Rectal smooth muscle tissue (tissue), 1 donor: ENCODE data around the gene CERS4.
A peak's percentile ranks its signal among the peaks of the same experiment; 100 is the strongest.

Experiments used
- H3K27ac ChIP-seq: one replicate; pipeline ENCODE4 v1.7.0; 2013; ENCODE audit warnings: low read depth, low read length, inconsistent platforms
- H3K27me3 ChIP-seq: one replicate; pipeline ENCODE4 v1.7.0; 2013; ENCODE audit warnings: low read length; ENCODE audit not compliant: control insufficient read depth, insufficient read depth
- H3K36me3 ChIP-seq: one replicate; pipeline ENCODE4 v1.7.0; 2013; ENCODE audit warnings: low read length; ENCODE audit not compliant: control insufficient read depth, insufficient read depth
- H3K4me1 ChIP-seq: one replicate; pipeline ENCODE4 v1.7.0; 2013; ENCODE audit warnings: low read length; ENCODE audit not compliant: control insufficient read depth, insufficient read depth
- H3K4me3 ChIP-seq: one replicate; pipeline ENCODE4 v1.7.0; 2013; ENCODE audit warnings: low read length
- H3K9ac ChIP-seq: one replicate; pipeline ENCODE4 v1.7.0; 2013; ENCODE audit warnings: low read length

CERS4 gene

DNA sequence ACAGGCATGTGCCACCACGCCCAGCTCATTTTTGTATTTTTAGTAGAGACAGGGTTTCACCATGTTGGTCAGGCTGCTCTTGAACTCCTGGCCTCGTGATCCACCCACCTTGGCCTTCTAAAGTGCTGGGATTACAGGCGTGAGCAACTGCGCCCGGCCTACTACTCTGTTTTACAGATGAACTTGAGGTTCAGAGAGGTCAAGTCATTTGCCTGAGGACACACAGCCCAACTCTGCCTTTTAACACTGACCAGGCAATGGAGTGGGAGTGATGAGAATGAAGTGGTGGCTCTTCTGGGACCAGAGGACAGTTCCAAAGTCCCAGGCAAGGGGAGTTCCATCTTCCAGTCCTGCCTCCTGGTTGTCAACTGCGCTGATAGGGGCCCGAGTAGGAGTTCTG, 41.4 kb downstream of the CERS4 start:
- Histone ChIP-seq H3K9ac (no peak overlapping the region), H3K27ac (peak overlapping the region; percentile 66)

GRCh38 chr19:8251025-8251472, 41.9 kb downstream of the CERS4 start:
- Histone ChIP-seq H3K9ac (no peak overlapping the region), H3K27ac (peak overlapping the region; percentile 66), H3K4me3 (no peak overlapping the region), H3K4me1 (peaks cover 8% of the 10 kb centered on the region), H3K27me3 (no peaks in the 10 kb centered on the region), H3K36me3 (peaks cover 1% of the 10 kb centered on the region)

More for the DNA sequence above, 41.4 kb downstream of the CERS4 start:
- H3K4me1 ChIP-seq, result peaks cover 8% of the 10 kb centered on the region
- H3K4me3 ChIP-seq, result no peak overlapping the region
- H3K27me3 ChIP-seq, result no peaks in the 10 kb centered on the region
- no peaks in the 10 kb centered on the region for H3K36me3 ChIP-seq

- Histone ChIP-seq H3K36me3 (peaks cover 10% of the 10 kb centered on the region), H3K4me3 (no peak overlapping the region), H3K27me3 (no peaks in the 10 kb centered on the region), H3K4me1 (peaks cover 8% of the 10 kb centered on the region), H3K9ac (no peak overlapping the region), H3K27ac (no peak overlapping the region)
Observed at GRCh38 chr19:8252922-8253589, 43.9 kb downstream of the CERS4 start.

DNA sequence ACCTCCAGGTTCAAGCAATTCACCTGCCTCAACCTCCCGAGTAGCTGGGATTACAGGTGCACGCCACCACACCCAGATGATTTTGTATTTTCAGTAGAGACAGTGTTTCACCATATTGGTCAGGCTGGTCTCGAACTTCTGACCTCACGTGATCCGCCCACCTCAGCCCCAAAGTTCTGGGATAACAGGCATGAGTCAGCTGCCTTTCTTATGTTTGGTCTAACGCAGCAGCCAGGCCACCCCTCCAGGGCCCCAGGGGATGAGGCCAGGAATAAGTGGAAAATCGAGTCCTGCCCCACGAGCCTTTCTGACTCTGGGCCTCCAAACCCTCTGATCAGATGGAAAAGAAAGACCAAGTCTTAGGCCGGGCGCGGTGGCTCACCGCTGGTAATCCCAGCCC, 44.5 kb downstream of the CERS4 start:
- H3K4me1 ChIP-seq, result peaks cover 8% of the 10 kb centered on the region
- H3K27ac ChIP-seq, result no peak overlapping the region
- no peak overlapping the region for H3K4me3 ChIP-seq
- no peak overlapping the region for H3K9ac ChIP-seq
- H3K27me3 ChIP-seq, result no peaks in the 10 kb centered on the region
- H3K36me3 ChIP-seq, result peaks cover 10% of the 10 kb centered on the region

- Histone ChIP-seq H3K4me3 (no peak overlapping the region), H3K27me3 (no peaks in the 10 kb centered on the region), H3K9ac (no peak overlapping the region), H3K27ac (no peak overlapping the region), H3K4me1 (peaks cover 8% of the 10 kb centered on the region), H3K36me3 (peaks cover 10% of the 10 kb centered on the region)
Observed at GRCh38 chr19:8254286-8255001, 45.3 kb downstream of the CERS4 start.

DNA sequence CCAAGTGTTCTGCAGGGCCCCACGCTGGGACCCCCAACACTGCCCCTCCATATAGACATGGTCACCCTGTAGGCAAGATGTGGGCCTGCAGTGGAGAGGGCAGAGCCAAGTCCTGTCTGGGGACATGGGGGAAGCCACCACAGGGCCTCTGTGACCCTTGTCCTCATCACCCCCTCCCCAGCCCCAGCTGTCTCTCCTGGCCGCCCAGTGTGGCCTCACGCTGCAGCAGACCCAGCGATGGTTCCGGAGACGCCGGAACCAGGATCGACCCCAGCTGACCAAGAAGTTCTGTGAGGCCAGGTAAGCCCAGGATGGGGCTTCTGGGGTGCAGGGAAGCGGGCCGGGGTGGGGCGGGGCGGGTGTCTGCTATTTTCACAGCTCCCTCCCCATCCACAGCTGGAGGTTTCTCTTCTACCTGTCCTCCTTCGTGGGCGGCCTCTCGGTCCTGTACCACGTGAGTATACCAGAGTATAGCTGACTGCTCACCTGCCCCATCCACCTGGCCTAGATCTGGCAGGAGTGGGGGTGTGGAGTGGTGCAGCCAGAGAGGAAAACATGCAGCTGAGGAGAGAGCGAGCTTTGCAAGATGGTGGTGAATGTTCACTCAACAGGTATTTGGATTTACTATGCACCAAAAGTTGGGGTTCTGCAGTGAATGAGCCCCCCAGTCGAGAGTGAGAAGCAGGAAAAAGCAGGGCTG, 46.4 kb downstream of the CERS4 start:
- Histone ChIP-seq H3K27me3 (no peaks in the 10 kb centered on the region), H3K9ac (no peak overlapping the region), H3K27ac (no peak overlapping the region), H3K36me3 (peaks cover 13% of the 10 kb centered on the region), H3K4me1 (peaks cover 8% of the 10 kb centered on the region), H3K4me3 (no peak overlapping the region)

- H3K9ac ChIP-seq, result no peak overlapping the region
Observed at GRCh38 chr19:8256276-8257051, 47.3 kb downstream of the CERS4 start.

DNA sequence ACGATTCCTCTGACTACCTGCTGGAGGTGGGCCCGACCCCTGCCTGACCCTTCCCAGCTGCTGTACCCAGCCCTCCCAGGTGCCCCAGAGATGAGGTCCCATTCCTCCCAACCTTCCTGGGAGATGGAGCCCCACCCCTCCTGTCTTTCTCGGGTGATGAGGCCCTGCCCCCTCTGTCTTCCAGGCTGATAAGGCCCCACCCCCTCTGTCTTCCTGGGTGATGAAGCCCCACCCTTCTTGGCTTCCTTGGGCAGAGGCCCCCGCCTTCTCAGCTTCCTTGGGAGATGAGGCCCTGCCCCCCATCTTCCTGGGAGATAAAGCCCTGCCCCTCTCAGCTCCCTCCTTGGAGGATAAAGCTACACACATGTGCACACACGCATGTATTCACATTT, 47.9 kb downstream of the CERS4 start:
- no peak overlapping the region for H3K9ac ChIP-seq
- H3K4me3 ChIP-seq, result no peak overlapping the region
- no peaks in the 10 kb centered on the region for H3K27me3 ChIP-seq
- peaks cover 13% of the 10 kb centered on the region for H3K36me3 ChIP-seq
- no peaks in the 10 kb centered on the region for H3K4me1 ChIP-seq
- H3K27ac ChIP-seq, result no peak overlapping the region

More at GRCh38 chr19:8256276-8257051, 47.3 kb downstream of the CERS4 start:
- no peak overlapping the region for H3K4me3 ChIP-seq
- H3K27me3 ChIP-seq, result no peaks in the 10 kb centered on the region
- peaks cover 13% of the 10 kb centered on the region for H3K36me3 ChIP-seq
- peaks cover 4% of the 10 kb centered on the region for H3K4me1 ChIP-seq
- H3K27ac ChIP-seq, result no peak overlapping the region

DNA sequence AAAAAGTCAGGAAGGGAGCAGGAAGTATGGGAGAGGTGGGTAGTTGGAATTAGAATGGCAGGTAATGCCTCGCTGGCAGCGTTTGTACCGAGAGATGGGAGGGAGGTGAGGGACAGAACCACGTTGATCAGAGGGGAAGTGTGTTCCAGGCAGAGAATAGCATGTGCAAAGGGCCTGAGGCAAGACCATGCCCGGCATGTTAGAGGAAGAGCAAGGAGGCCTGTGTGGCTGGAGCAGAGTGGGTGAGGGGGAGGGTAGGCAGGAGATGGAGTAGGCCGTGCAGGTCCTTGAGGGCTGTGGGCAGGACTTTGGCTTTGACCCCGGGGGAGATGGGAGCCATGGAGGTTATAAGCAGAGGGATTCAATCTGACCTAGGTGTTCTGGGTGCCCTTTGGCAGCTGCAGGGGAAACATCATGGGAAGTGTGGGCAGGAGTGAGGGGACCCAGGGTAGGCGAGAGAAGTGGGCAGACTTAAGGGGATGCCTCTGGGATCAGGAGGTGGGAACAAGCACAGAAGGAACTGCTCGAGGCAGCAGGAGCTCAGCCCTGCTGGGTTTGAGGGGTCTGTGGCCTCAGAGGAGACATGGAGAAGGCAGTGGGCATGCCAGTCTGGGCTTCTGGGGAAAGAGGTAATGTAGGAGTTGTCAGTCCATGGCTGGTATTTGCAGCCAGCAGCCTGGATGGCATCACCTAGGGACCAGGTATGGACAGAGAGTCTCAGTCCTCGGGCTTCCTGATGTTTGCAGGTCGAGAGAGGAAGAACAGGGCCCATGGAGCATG, 50.2 kb downstream of the CERS4 start:
- H3K27ac ChIP-seq, result no peak overlapping the region
- no peaks in the 10 kb centered on the region for H3K27me3 ChIP-seq
- H3K4me1 ChIP-seq, result no peaks in the 10 kb centered on the region
- no peak overlapping the region for H3K4me3 ChIP-seq
- H3K36me3 ChIP-seq, result peaks cover 16% of the 10 kb centered on the region
- no peak overlapping the region for H3K9ac ChIP-seq

DNA sequence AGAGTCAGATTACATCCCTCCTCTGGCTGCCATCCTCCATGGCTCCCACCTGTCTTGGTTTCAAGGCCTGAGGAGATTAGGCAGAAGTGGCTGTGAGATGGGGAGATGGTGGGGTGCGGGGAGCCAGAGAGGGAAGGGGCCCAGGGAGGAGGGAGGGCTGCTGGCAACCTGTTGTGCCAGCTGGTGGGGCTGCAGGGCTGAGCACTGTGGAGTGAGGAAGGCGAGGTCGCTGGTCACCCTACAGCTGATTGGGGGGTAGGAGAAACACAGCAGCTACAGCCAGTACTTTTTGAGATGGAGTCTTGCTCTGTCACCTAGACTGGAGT, 50.7 kb downstream of the CERS4 start:
- no peaks in the 10 kb centered on the region for H3K27me3 ChIP-seq
- no peak overlapping the region for H3K9ac ChIP-seq
- H3K4me3 ChIP-seq, result no peak overlapping the region
- H3K27ac ChIP-seq, result no peak overlapping the region
- H3K36me3 ChIP-seq, result peaks cover 16% of the 10 kb centered on the region
- no peaks in the 10 kb centered on the region for H3K4me1 ChIP-seq

DNA sequence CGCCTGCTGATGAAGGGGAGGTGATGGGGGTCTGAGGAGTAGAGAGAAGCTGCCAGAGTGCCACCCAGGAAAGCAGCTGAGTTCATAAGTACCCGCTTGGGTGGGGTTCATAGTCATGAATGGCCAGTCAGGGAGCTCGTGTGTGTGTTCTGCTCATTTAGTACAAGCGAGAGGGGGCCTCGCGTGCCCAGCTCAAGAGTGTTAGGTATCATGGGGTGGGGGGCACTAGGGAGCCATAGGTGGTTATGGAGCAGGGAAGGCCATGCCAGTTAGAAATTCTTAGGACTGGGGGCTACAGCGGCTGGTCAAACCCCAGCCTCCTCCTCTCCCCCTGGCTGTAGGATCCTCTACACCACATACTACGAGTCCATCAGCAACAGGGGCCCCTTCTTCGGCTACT, 52.2 kb downstream of the CERS4 start:
- no peaks in the 10 kb centered on the region for H3K4me1 ChIP-seq
- no peaks in the 10 kb centered on the region for H3K27me3 ChIP-seq
- no peak overlapping the region for H3K9ac ChIP-seq
- peaks cover 12% of the 10 kb centered on the region for H3K36me3 ChIP-seq
- no peak overlapping the region for H3K4me3 ChIP-seq
- H3K27ac ChIP-seq, result no peak overlapping the region
